HK-2 (cell line): ENCODE measurements around the gene PCDH9.

Experiments
- DNase-seq: peaks from one replicate; pipeline ENCODE4 v3.0.0-alpha.2; 2018; ENCODE audit not compliant: unreplicated experiment

The PCDH9 gene

GRCh38 chr13:66844933-66845332 lies 385.2 kb downstream of the PCDH9 start:
- no peak for DNase-seq

GRCh38 chr13:66842766-66843165 lies 387.4 kb downstream of the PCDH9 start:
- DNase-seq, result no peak

GRCh38 chr13:66840621-66841020 lies 389.5 kb downstream of the PCDH9 start:
- DNase-seq, result no peak

- no peak for DNase-seq
Observed at GRCh38 chr13:66837246-66837645, 392.9 kb downstream of the PCDH9 start.

GRCh38 chr13:66835040-66835628 lies 395.0 kb downstream of the PCDH9 start:
- DNase-seq, result no peak

- no peak for DNase-seq
Observed at GRCh38 chr13:66830940-66831716, 399.0 kb downstream of the PCDH9 start.

GRCh38 chr13:66829803-66830202 lies 400.3 kb downstream of the PCDH9 start:
- DNase-seq, result no peak

- DNase-seq, result no peak
Observed at GRCh38 chr13:66826398-66826797, 403.7 kb downstream of the PCDH9 start.

GRCh38 chr13:66821551-66821950 lies 408.6 kb downstream of the PCDH9 start:
- no peak for DNase-seq

GRCh38 chr13:66811455-66811854 lies 418.7 kb downstream of the PCDH9 start:
- DNase-seq, result no peak

- DNase-seq, result no peak
Observed at GRCh38 chr13:66809485-66809884, 420.7 kb downstream of the PCDH9 start.

GRCh38 chr13:66807251-66807650 lies 422.9 kb downstream of the PCDH9 start:
- no peak for DNase-seq

- DNase-seq, result no peak
Observed at GRCh38 chr13:66805657-66806056, 424.5 kb downstream of the PCDH9 start.

- no peak for DNase-seq
Observed at GRCh38 chr13:66803808-66804456, 426.2 kb downstream of the PCDH9 start.

- no peak for DNase-seq
Observed at GRCh38 chr13:66803013-66803807, 426.9 kb downstream of the PCDH9 start.

- DNase-seq, result no peak
Observed at GRCh38 chr13:66795636-66796035, 434.5 kb downstream of the PCDH9 start.

GRCh38 chr13:66794340-66795031 lies 435.6 kb downstream of the PCDH9 start:
- no peak for DNase-seq

GRCh38 chr13:66790861-66791260 lies 439.3 kb downstream of the PCDH9 start:
- DNase-seq, result no peak

GRCh38 chr13:66781241-66781640 lies 448.9 kb downstream of the PCDH9 start:
- DNase-seq, result no peak

- DNase-seq, result no peak
Observed at GRCh38 chr13:66780814-66781213, 449.3 kb downstream of the PCDH9 start.

- DNase-seq, result no peak
Observed at GRCh38 chr13:66778461-66778860, 451.7 kb downstream of the PCDH9 start.

GRCh38 chr13:66775196-66775595 lies 454.9 kb downstream of the PCDH9 start:
- DNase-seq, result no peak
